ENCODE data around the gene HIVEP3. TPM values are rescaled to one million over a fixed set of nuclear protein-coding genes. Genes with fewer than 3 reads are reported as not detected.

The HIVEP3 gene
- total RNA-seq, 1 donor from 2014 or later, result 11.6 TPM

GRCh38 chr1:41488040-41488951 is 430.4 kb downstream of the HIVEP3 start:
- peak; percentile 38 for DNase-seq
- no peak overlapping the region for H3K4me3 ChIP-seq

GRCh38 chr1:41487126-41488039 is 431.3 kb downstream of the HIVEP3 start:
- Histone ChIP-seq H3K27ac (no peak overlapping the region), H3K36me3 (no peaks in the 10 kb centered on the region), H3K27me3 (ENCODE audit: low read depth) (no peaks in the 10 kb centered on the region), H3K4me1 (peaks cover 61% of the 10 kb centered on the region), H3K4me3 (no peak overlapping the region), H3K9me3 (no peaks in the 10 kb centered on the region)
- no peak for TF ChIP-seq CTCF (IDR thresholded peaks at IDR 0.05)
- intact Hi-C loops (cut with DNase I), result no loop called here
- DNase-seq (peak; percentile 25), ATAC-seq (no peak)

More at GRCh38 chr1:41488040-41488951, 430.4 kb downstream of the HIVEP3 start:
- H3K27ac ChIP-seq, result no peak overlapping the region
- H3K36me3 ChIP-seq, result no peaks in the 10 kb centered on the region
- no peak for TF ChIP-seq CTCF (IDR thresholded peaks at IDR 0.05)
- intact Hi-C loops (cut with DNase I), result no loop called here
- no peaks in the 10 kb centered on the region for H3K27me3 ChIP-seq (ENCODE audit: low read depth)
- ATAC-seq, result no peak
- no peaks in the 10 kb centered on the region for H3K9me3 ChIP-seq
- peaks cover 52% of the 10 kb centered on the region for H3K4me1 ChIP-seq

GRCh38 chr1:41486371-41487125 is 432.2 kb downstream of the HIVEP3 start:
- ATAC-seq, result no peak
- intact Hi-C loops (cut with DNase I), result no loop called here
- H3K27ac ChIP-seq, result no peak overlapping the region

GRCh38 chr1:41486053-41486370 is 432.7 kb downstream of the HIVEP3 start:
- H3K9me3 ChIP-seq, result no peaks in the 10 kb centered on the region
- intact Hi-C loops (cut with DNase I), result no loop called here
- H3K4me1 ChIP-seq, result peaks cover 65% of the 10 kb centered on the region
- ATAC-seq (no peak), DNase-seq (no peak)
- H3K36me3 ChIP-seq, result no peaks in the 10 kb centered on the region
- TF ChIP-seq CTCF (IDR thresholded peaks at IDR 0.05), result no peak
- no peaks in the 10 kb centered on the region for H3K27me3 ChIP-seq (ENCODE audit: low read depth)
- H3K27ac ChIP-seq, result no peak overlapping the region
- no peak overlapping the region for H3K4me3 ChIP-seq

More at GRCh38 chr1:41486371-41487125, 432.2 kb downstream of the HIVEP3 start:
- Histone ChIP-seq H3K4me3 (no peak overlapping the region), H3K36me3 (no peaks in the 10 kb centered on the region), H3K4me1 (peaks cover 65% of the 10 kb centered on the region), H3K9me3 (no peaks in the 10 kb centered on the region), H3K27me3 (ENCODE audit: low read depth) (no peaks in the 10 kb centered on the region)
- peak; percentile 36 for DNase-seq
- no peak for TF ChIP-seq CTCF (IDR thresholded peaks at IDR 0.05)

GRCh38 chr1:41485605-41486004 is 433.1 kb downstream of the HIVEP3 start:
- peak; percentile 32 for DNase-seq

More at GRCh38 chr1:41485605-41486004, 433.1 kb downstream of the HIVEP3 start:
- TF ChIP-seq CTCF (IDR thresholded peaks at IDR 0.05), result no peak
- Histone ChIP-seq H3K4me1 (peaks cover 65% of the 10 kb centered on the region), H3K4me3 (no peak overlapping the region), H3K27ac (no peak overlapping the region), H3K9me3 (no peaks in the 10 kb centered on the region), H3K36me3 (no peaks in the 10 kb centered on the region), H3K27me3 (ENCODE audit: low read depth) (no peaks in the 10 kb centered on the region)
- intact Hi-C loops (cut with DNase I), result no loop called here
- peak in 1 of 2 donors; percentile 4 for ATAC-seq
